HepG2 (cell line): Measurements from ENCODE around the gene SP5. TPM values are rescaled to one million over a fixed set of nuclear protein-coding genes. Genes with fewer than 3 reads are reported as not detected.

Experiments
- ATM ChIP-seq: fragments of 450-650 bp; IDR thresholded peaks from 2 replicates; pipeline ENCODE4 v1.7.1; 2017; ENCODE audit warnings: mild to moderate bottlenecking, borderline replicate concordance
- CEBPB ChIP-seq: IDR thresholded peaks from 2 replicates; pipeline ENCODE4 v1.6.1; 2011; ENCODE audit warnings: low read depth, low read length, improper control_type of control experiment, borderline replicate concordance
- CEBPZ ChIP-seq: IDR thresholded peaks from 2 replicates; pipeline ENCODE4 v1.6.1; 2012; ENCODE audit warnings: low read length, improper control_type of control experiment
- DPF2 ChIP-seq: sonication (generic); formaldehyde crosslinking; IDR thresholded peaks from 2 replicates; pipeline ENCODE4 v1.4.0; 2020; ENCODE audit warnings: mild to moderate bottlenecking, low read depth, missing genetic modification reagents, borderline replicate concordance
- EHMT2 ChIP-seq: fragments of 200-600 bp; sonication (generic); IDR thresholded peaks from 2 replicates; pipeline ENCODE4 v1.7.0; 2017; ENCODE audit warnings: antibody characterized with exemption, low read depth, low read length, borderline replicate concordance
- GLMP ChIP-seq: sonication (generic); formaldehyde crosslinking; IDR thresholded peaks from 2 replicates; pipeline ENCODE4 v1.9.0; 2021; ENCODE audit warnings: missing genetic modification reagents, mild to moderate bottlenecking, borderline replicate concordance
- GTF3A ChIP-seq: sonication (generic); formaldehyde crosslinking; conservative IDR thresholded peaks from 2 replicates; pipeline ENCODE4 v1.4.0; 2020; ENCODE audit warnings: mild to moderate bottlenecking, missing genetic modification reagents
- JUND ChIP-seq: sonication (generic); formaldehyde crosslinking; IDR thresholded peaks from 2 replicates; pipeline ENCODE4 v1.8.0; 2022; ENCODE audit warnings: mild to moderate bottlenecking, missing genetic modification reagents
- REST ChIP-seq, 2 experiments: IDR thresholded peaks; 2 replicates each; pipeline ENCODE4 v1.6.1; 2011 to 2012; ENCODE audit warnings: low read length in 2 of 2, borderline replicate concordance in 1 of 2, low read depth in 1 of 2, mild to moderate bottlenecking in 1 of 2, moderate library complexity in 1 of 2
- YY1 ChIP-seq: IDR thresholded peaks from 2 replicates; pipeline ENCODE4 v1.6.1; 2011; ENCODE audit warnings: low read length, low read depth, moderate library complexity, mild to moderate bottlenecking; ENCODE audit not compliant: insufficient read depth, insufficient replicate concordance
- ZNF562 ChIP-seq: sonication (generic); formaldehyde crosslinking; IDR thresholded peaks from 2 replicates; pipeline ENCODE4 v1.8.0; 2022; ENCODE audit warnings: missing genetic modification reagents, borderline replicate concordance
- ZNF737 ChIP-seq: sonication (generic); formaldehyde crosslinking; IDR thresholded peaks from 2 replicates; pipeline ENCODE4 v1.5.0; 2020; ENCODE audit warnings: missing genetic modification reagents, mild to moderate bottlenecking, borderline replicate concordance
- polyA plus RNA-seq, 8 experiments: library from polyadenylated mRNA; depleted of rRNA in 3 of 8; stranded (reverse) in 7 of 8; unstranded in 1 of 8; fragments of >200 nt; fragmentation: Illumina TruSeq in 4 of 8; extraction: Trizol in 4 of 8; gene quantifications; 2 replicates each; pipeline versions ENCODE4 v1.2.1 to v1.2.3, GENCODE V29; 2011 to 2016; ENCODE audit warnings: low read depth in 4 of 8, missing spikeins in 1 of 8, mixed read lengths in 1 of 8; ENCODE audit not compliant: insufficient read depth in 1 of 8
- total RNA-seq, 5 experiments: library from RNA; depleted of rRNA; stranded (reverse); fragments of >200 nt; fragmentation: Illumina TruSeq; extraction: Trizol; gene quantifications; 2 replicates each; pipeline ENCODE4 v1.2.3, GENCODE V29; 2016; ENCODE audit warnings: low read depth in 1 of 5
- TF ChIP-seq, protein P1 (sequence below), 2 experiments: fragments of 450-650 bp in 1 of 2; sonication (generic) in 1 of 2; formaldehyde crosslinking; IDR thresholded peaks; 2 replicates each; pipeline versions ENCODE4 v1.5.0 to v1.8.0; 2020 to 2022; ENCODE audit warnings: mild to moderate bottlenecking in 1 of 2, missing genetic modification reagents in 1 of 2
- TF ChIP-seq, protein P2 (sequence below): sonication (generic); formaldehyde crosslinking; IDR thresholded peaks from 2 replicates; pipeline ENCODE4 v1.4.0; 2020; ENCODE audit warnings: missing genetic modification reagents, borderline replicate concordance

The SP5 gene
- total and polyA plus RNA-seq, 2 of the 13 experiments (the other 11 are each of a cell fraction or from before 2014, with no cell fraction given): 50.8 to 119 TPM

GRCh38 chr2:170710609-170710979 lies 4.5 kb upstream of the SP5 start (continued):
- no peak for TF ChIP-seq REST (IDR thresholded peaks at IDR 0.05; ENCODE audit: borderline replicate concordance in 1 of 2, low read depth in 1 of 2, low read length in 2 of 2)
- no peak for TF ChIP-seq DPF2
- TF ChIP-seq CEBPZ: no peak
- TF ChIP-seq, protein P1, sequence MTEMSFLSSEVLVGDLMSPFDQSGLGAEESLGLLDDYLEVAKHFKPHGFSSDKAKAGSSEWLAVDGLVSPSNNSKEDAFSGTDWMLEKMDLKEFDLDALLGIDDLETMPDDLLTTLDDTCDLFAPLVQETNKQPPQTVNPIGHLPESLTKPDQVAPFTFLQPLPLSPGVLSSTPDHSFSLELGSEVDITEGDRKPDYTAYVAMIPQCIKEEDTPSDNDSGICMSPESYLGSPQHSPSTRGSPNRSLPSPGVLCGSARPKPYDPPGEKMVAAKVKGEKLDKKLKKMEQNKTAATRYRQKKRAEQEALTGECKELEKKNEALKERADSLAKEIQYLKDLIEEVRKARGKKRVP (CRISPR knock-in tag; IDR thresholded peaks at IDR 0.05): 0 out of 4 replicates have a peak, but pooled peaks of 1 of the 2 experiments have one; percentile 50
- TF ChIP-seq, protein P2, sequence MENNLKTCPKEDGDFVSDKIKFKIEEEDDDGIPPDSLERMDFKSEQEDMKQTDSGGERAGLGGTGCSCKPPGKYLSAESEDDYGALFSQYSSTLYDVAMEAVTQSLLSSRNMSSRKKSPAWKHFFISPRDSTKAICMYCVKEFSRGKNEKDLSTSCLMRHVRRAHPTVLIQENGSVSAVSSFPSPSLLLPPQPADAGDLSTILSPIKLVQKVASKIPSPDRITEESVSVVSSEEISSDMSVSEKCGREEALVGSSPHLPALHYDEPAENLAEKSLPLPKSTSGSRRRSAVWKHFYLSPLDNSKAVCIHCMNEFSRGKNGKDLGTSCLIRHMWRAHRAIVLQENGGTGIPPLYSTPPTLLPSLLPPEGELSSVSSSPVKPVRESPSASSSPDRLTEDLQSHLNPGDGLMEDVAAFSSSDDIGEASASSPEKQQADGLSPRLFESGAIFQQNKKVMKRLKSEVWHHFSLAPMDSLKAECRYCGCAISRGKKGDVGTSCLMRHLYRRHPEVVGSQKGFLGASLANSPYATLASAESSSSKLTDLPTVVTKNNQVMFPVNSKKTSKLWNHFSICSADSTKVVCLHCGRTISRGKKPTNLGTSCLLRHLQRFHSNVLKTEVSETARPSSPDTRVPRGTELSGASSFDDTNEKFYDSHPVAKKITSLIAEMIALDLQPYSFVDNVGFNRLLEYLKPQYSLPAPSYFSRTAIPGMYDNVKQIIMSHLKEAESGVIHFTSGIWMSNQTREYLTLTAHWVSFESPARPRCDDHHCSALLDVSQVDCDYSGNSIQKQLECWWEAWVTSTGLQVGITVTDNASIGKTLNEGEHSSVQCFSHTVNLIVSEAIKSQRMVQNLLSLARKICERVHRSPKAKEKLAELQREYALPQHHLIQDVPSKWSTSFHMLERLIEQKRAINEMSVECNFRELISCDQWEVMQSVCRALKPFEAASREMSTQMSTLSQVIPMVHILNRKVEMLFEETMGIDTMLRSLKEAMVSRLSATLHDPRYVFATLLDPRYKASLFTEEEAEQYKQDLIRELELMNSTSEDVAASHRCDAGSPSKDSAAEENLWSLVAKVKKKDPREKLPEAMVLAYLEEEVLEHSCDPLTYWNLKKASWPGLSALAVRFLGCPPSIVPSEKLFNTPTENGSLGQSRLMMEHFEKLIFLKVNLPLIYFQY: no peak
- TF ChIP-seq JUND: no peak
- TF ChIP-seq GTF3A (CRISPR knock-in tag): no peak
- no peak for TF ChIP-seq ZNF737 (CRISPR knock-in tag)
- no peak for TF ChIP-seq GLMP (CRISPR knock-in tag)
- no peak for TF ChIP-seq EHMT2
- no peak for TF ChIP-seq CEBPB
- TF ChIP-seq YY1: no peak
- TF ChIP-seq ATM: no peak
- TF ChIP-seq ZNF562 (CRISPR knock-in tag): no peak
